Psoas muscle (tissue), 8 donors: Measurements from ENCODE around the gene KIRREL3. TPM values are rescaled to one million over a fixed set of nuclear protein-coding genes. Genes with fewer than 3 reads are reported as not detected.

Source experiments
- ATAC-seq, 4 donors: fragments of 200-7000 bp; cut with Tn5 transposase; one replicate each; pipeline ENCODE4 v1.9.1; 2020; ENCODE audit warnings: moderate library complexity in 3 of 4, mild to moderate bottlenecking in 2 of 4
- DNase-seq, 2 donors: peaks; one replicate each; pipeline ENCODE4 v3.0.0-alpha.2; 2020
- H3K27ac ChIP-seq: fragments of 200-600 bp; one replicate; pipeline ENCODE4 v1.8.0; 2022
- H3K27me3 ChIP-seq, 3 donors: fragments of 200-600 bp in 1 of 3; one replicate each; pipeline versions ENCODE4 v1.6.1 to v1.8.0; 2013 to 2022; ENCODE audit warnings: low read length in 2 of 3, mild to moderate bottlenecking in 2 of 3, moderate library complexity in 1 of 3; ENCODE audit not compliant: insufficient read depth in 3 of 3
- H3K36me3 ChIP-seq, 2 donors: fragments of 200-600 bp in 1 of 2; one replicate each; pipeline versions ENCODE4 v1.6.1 to v1.8.0; 2013 to 2022; ENCODE audit warnings: low read depth in 1 of 2, mild to moderate bottlenecking in 1 of 2, moderate library complexity in 1 of 2; ENCODE audit not compliant: insufficient read depth in 1 of 2
- H3K4me1 ChIP-seq: fragments of 200-600 bp; one replicate; pipeline ENCODE4 v1.8.0; 2022
- H3K4me3 ChIP-seq: fragments of 200-600 bp; one replicate; pipeline ENCODE4 v1.8.0; 2022; ENCODE audit warnings: mild to moderate bottlenecking
- H3K9me3 ChIP-seq: fragments of 200-600 bp; one replicate; pipeline ENCODE4 v1.8.0; 2022
- WGBS, 3 donors: extraction: QIAGEN DNeasy Blood & Tissue Kit; methylation state at CpG; one replicate each; pipeline versions ENCODE4 v1.1.6 to v1.1.7; 2013; 5-methylcytosine and 5-hydroxymethylcytosine counted together
- intact Hi-C, 2 donors: fragments of 100-400 bp; cut with DNase I; formaldehyde crosslinking; loops; one replicate each; pipeline versions ENCODE4 v1.11.0 to v1.14.2; 2022
- polyA plus RNA-seq, 3 donors: library from polyadenylated mRNA; stranded (reverse); fragments of 200-250 nt; gene quantifications; one replicate each; pipeline ENCODE4 v1.2.3, GENCODE V29; 2013
- total RNA-seq, 4 donors: library from RNA; stranded (reverse); fragmentation: NEBNext Ultra II Directional in 2 of 4; extraction: Animal tissue kit (Norgen Biotek cat#: 25700) in 2 of 4; gene quantifications; one replicate each; pipeline versions ENCODE4 v1.2.1 to v1.2.4, GENCODE V29; 2021 to 2023
- TF ChIP-seq, protein P1 (sequence below): fragments of 200-600 bp; IDR thresholded peaks from one replicate; pipeline ENCODE4 v1.8.0; 2022; ENCODE audit warnings: antibody characterized with exemption
- donor health status: healthy with polysubstance abuse.
- donor health status: DM: no; HTN: no; CAD: no; lungs with moderate emphysema.
- donor health status: Bipolar disorder and iron deficiency.
- donor health status: healthy.
- donor health status: DM: yes; HTN: yes; CAD: no.
- donor health status: DM: no; HTN: no; CAD: no.
- donor health status: DM: no; HTN: no; CAD: no.
- donor health status: DM: yes; HTN: yes; CAD: no.

Gene KIRREL3
- total and polyA plus RNA-seq, 7 donors: 0.04 TPM; not detected in 6

- TF ChIP-seq, protein P1, sequence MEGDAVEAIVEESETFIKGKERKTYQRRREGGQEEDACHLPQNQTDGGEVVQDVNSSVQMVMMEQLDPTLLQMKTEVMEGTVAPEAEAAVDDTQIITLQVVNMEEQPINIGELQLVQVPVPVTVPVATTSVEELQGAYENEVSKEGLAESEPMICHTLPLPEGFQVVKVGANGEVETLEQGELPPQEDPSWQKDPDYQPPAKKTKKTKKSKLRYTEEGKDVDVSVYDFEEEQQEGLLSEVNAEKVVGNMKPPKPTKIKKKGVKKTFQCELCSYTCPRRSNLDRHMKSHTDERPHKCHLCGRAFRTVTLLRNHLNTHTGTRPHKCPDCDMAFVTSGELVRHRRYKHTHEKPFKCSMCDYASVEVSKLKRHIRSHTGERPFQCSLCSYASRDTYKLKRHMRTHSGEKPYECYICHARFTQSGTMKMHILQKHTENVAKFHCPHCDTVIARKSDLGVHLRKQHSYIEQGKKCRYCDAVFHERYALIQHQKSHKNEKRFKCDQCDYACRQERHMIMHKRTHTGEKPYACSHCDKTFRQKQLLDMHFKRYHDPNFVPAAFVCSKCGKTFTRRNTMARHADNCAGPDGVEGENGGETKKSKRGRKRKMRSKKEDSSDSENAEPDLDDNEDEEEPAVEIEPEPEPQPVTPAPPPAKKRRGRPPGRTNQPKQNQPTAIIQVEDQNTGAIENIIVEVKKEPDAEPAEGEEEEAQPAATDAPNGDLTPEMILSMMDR: no peak
- Histone ChIP-seq H3K9me3 (no peaks in the 10 kb centered on the region), H3K27me3 (peaks cover 0 to 13% (median 0%) of the 10 kb centered on the region in 3 donors), H3K36me3 (no peaks in the 10 kb centered on the region), H3K4me3 (no peak overlapping the region), H3K27ac (no peak overlapping the region), H3K4me1 (no peaks in the 10 kb centered on the region)
- intact Hi-C loops: no loop called here
- DNase-seq (no peak), ATAC-seq (no peak)
- 71 to 78% (median 73%) methylated on average over 7 of the region's 7 CpGs for WGBS, 3 donors
Measured at GRCh38 chr11:126888115-126888712, 112.4 kb downstream of the KIRREL3 start.

DNA sequence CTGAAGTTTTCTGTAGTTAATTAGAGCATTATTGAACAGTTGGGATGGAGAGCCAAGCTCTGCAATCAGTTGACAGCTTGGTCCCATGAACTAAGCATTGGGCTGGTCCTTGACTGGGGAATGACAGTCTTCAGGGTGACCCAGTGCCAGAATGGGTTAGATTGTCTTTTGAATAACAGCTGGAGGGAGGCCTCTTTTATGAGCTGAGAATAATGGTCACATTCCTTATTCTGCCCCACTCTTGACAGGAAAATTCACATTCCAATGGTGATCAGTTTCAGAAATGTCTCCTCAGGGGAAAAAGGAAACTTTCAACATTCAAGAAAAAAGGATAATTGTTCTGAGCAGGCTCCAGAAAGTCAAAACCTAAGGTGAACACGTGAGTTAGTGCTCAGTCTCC lies 113.9 kb downstream of the KIRREL3 start:
- 56 to 70% (median 58%) methylated on average over 1 of the region's 1 CpG for WGBS, 3 donors
- H3K4me3 ChIP-seq: no peak overlapping the region
- H3K9me3 ChIP-seq: no peaks in the 10 kb centered on the region
- peaks cover 0 to 2% (median 0%) of the 10 kb centered on the region in 3 donors for H3K27me3 ChIP-seq
- H3K36me3 ChIP-seq: no peaks in the 10 kb centered on the region
- TF ChIP-seq, protein P1: no peak
- intact Hi-C loops: no loop called here
- DNase-seq (no peak), ATAC-seq (no peak)
- H3K27ac ChIP-seq: no peak overlapping the region
- no peaks in the 10 kb centered on the region for H3K4me1 ChIP-seq

DNA sequence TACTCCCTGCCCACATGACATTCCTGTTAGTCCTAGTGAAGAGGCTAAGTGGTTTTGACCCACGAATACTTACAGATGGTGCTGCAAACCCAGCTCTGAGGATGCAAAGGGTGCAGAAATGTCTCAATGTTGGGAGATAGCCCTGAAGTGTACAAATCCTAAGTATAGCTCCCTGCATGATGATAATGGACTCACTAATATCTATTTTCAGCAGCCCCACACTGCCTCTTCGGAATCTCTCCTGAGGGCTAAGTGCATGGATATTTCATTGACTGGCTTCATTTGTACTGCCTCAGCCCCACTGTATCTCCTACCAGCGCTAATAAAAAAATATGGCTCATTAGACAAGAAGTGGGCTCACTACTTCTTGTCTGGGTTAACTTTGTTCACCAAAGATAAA lies 114.5 kb downstream of the KIRREL3 start:
- Histone ChIP-seq H3K36me3 (no peaks in the 10 kb centered on the region), H3K9me3 (no peaks in the 10 kb centered on the region), H3K27ac (no peak overlapping the region), H3K27me3 (no peaks in the 10 kb centered on the region), H3K4me3 (no peak overlapping the region), H3K4me1 (no peaks in the 10 kb centered on the region)
- 83 to 89% (median 87%) methylated on average over 3 of the region's 3 CpGs for WGBS, 3 donors
- ATAC-seq (no peak), DNase-seq (no peak)
- TF ChIP-seq, protein P1: no peak
- intact Hi-C loops: no loop called here

DNA sequence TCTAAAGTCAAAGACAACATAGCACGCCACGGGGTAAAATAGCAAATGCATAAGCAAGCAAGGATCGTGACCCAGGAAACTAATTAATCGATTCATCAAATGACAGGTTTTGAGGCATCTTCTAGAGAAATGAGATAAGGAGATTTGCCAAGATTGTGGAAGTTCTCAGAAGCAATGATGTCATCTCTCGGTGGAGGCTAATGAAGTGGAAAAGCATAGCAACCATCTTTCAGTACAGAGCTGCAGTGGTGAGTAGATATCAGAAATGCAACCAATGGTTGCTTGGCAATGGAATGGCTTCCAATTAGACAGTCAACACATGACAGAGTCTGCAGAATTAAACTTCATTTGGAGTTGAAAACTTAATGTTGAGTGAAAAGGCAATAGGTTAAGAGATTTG lies 116.0 kb downstream of the KIRREL3 start:
- Histone ChIP-seq H3K9me3 (no peaks in the 10 kb centered on the region), H3K27ac (no peak overlapping the region), H3K4me1 (no peaks in the 10 kb centered on the region), H3K4me3 (no peak overlapping the region), H3K36me3 (no peaks in the 10 kb centered on the region), H3K27me3 (no peaks in the 10 kb centered on the region)
- TF ChIP-seq, protein P1: no peak
- ATAC-seq (no peak), DNase-seq (no peak)
- intact Hi-C loops: no loop called here
- 61 to 72% (median 70%) methylated on average over 5 of the region's 5 CpGs for WGBS, 3 donors

- H3K9me3 ChIP-seq: no peaks in the 10 kb centered on the region
- H3K4me1 ChIP-seq: no peaks in the 10 kb centered on the region
- no peak for ATAC-seq
- H3K27ac ChIP-seq: no peak overlapping the region
- intact Hi-C loops: no loop called here
- H3K36me3 ChIP-seq: no peaks in the 10 kb centered on the region
- no peak overlapping the region for H3K4me3 ChIP-seq
- no peak for DNase-seq
- WGBS, 3 donors: 73 to 86% (median 77%) methylated on average over 4 of the region's 4 CpGs
- no peaks in the 10 kb centered on the region for H3K27me3 ChIP-seq
- TF ChIP-seq, protein P1: no peak
Measured at GRCh38 chr11:126884192-126884591, 116.4 kb downstream of the KIRREL3 start.
